HepG2 (cell line): Measurements from ENCODE around the gene H3-3A. TPM values are rescaled to one million over a fixed set of nuclear protein-coding genes. Genes with fewer than 3 reads are reported as not detected.
A peak's percentile ranks its signal among the peaks of the same experiment; 100 is the strongest.

Experiments used
- AKNA ChIP-seq: sonication (generic); formaldehyde crosslinking; IDR thresholded peaks from 2 replicates; pipeline ENCODE4 v1.4.0; 2020; ENCODE audit warnings: missing genetic modification reagents, borderline replicate concordance
- ARNT2 ChIP-seq: sonication (generic); formaldehyde crosslinking; IDR thresholded peaks from 2 replicates; pipeline ENCODE4 v1.8.0; 2022; ENCODE audit warnings: mild to moderate bottlenecking, low read depth, missing genetic modification reagents, moderate library complexity
- CREM ChIP-seq, 2 experiments: sonication (generic) in 1 of 2; formaldehyde crosslinking in 1 of 2; IDR thresholded peaks; 2 replicates each; pipeline versions ENCODE4 v1.4.0 to v1.6.1; 2016 to 2020; ENCODE audit warnings: antibody characterized with exemption in 1 of 2, mild to moderate bottlenecking in 1 of 2, missing genetic modification reagents in 1 of 2
- DNMT1 ChIP-seq: sonication (generic); formaldehyde crosslinking; IDR thresholded peaks from 2 replicates; pipeline ENCODE4 v1.5.1; 2020; ENCODE audit warnings: mild to moderate bottlenecking, missing genetic modification reagents
- ELF4 ChIP-seq: sonication (generic); formaldehyde crosslinking; IDR thresholded peaks from 2 replicates; pipeline ENCODE4 v1.5.0; 2020; ENCODE audit warnings: missing genetic modification reagents, mild to moderate bottlenecking, moderate library complexity, borderline replicate concordance
- HMGXB3 ChIP-seq: sonication (generic); formaldehyde crosslinking; IDR thresholded peaks from 2 replicates; pipeline ENCODE4 v1.4.0; 2020; ENCODE audit warnings: missing genetic modification reagents, borderline replicate concordance
- KDM2A ChIP-seq: sonication (generic); formaldehyde crosslinking; IDR thresholded peaks from 2 replicates; pipeline ENCODE4 v1.4.0; 2020; ENCODE audit warnings: low read depth, missing genetic modification reagents, borderline replicate concordance
- MTF1 ChIP-seq: sonication (generic); formaldehyde crosslinking; IDR thresholded peaks from 2 replicates; pipeline ENCODE4 v1.5.0; 2020; ENCODE audit warnings: missing genetic modification reagents
- PHF20 ChIP-seq: sonication (generic); formaldehyde crosslinking; IDR thresholded peaks from 2 replicates; pipeline ENCODE4 v1.5.0; 2020; ENCODE audit warnings: mild to moderate bottlenecking, missing genetic modification reagents
- POLR2G ChIP-seq: fragments of 200-400 bp; formaldehyde crosslinking; IDR thresholded peaks from 2 replicates; pipeline ENCODE4 v1.6.1; 2018; ENCODE audit warnings: mild to moderate bottlenecking, low read depth, low read length, moderate library complexity
- PRPF4 ChIP-seq: fragments of 200-400 bp; formaldehyde crosslinking; IDR thresholded peaks from 2 replicates; pipeline ENCODE4 v1.6.1; 2016; ENCODE audit warnings: low read length, low read depth; ENCODE audit not compliant: poor library complexity, severe bottlenecking
- RNF2 ChIP-seq: fragments of 450-650 bp; conservative IDR thresholded peaks from 2 replicates; pipeline ENCODE4 v1.6.1; 2016; ENCODE audit warnings: low read depth
- SPEN ChIP-seq: sonication (generic); formaldehyde crosslinking; IDR thresholded peaks from 2 replicates; pipeline ENCODE4 v1.5.1; 2020; ENCODE audit warnings: low read depth, mild to moderate bottlenecking, missing genetic modification reagents
- TFDP2 ChIP-seq: sonication (generic); formaldehyde crosslinking; IDR thresholded peaks from 2 replicates; pipeline ENCODE4 v1.4.0; 2020; ENCODE audit warnings: missing genetic modification reagents
- ZIK1 ChIP-seq: sonication (generic); formaldehyde crosslinking; IDR thresholded peaks from 2 replicates; pipeline ENCODE4 v1.5.0; 2020; ENCODE audit warnings: mild to moderate bottlenecking, low read depth, missing genetic modification reagents, borderline replicate concordance
- polyA plus RNA-seq, 8 experiments: library from polyadenylated mRNA; depleted of rRNA in 3 of 8; stranded (reverse) in 7 of 8; unstranded in 1 of 8; fragments of >200 nt; fragmentation: Illumina TruSeq in 4 of 8; extraction: Trizol in 4 of 8; gene quantifications; 2 replicates each; pipeline versions ENCODE4 v1.2.1 to v1.2.3, GENCODE V29; 2011 to 2016; ENCODE audit warnings: low read depth in 4 of 8, missing spikeins in 1 of 8, mixed read lengths in 1 of 8; ENCODE audit not compliant: insufficient read depth in 1 of 8
- total RNA-seq, 5 experiments: library from RNA; depleted of rRNA; stranded (reverse); fragments of >200 nt; fragmentation: Illumina TruSeq; extraction: Trizol; gene quantifications; 2 replicates each; pipeline ENCODE4 v1.2.3, GENCODE V29; 2016; ENCODE audit warnings: low read depth in 1 of 5
- TF ChIP-seq, protein P1 (sequence below): sonication (generic); formaldehyde crosslinking; IDR thresholded peaks from 2 replicates; pipeline ENCODE4 v1.5.0; 2020; ENCODE audit warnings: missing genetic modification reagents

The H3-3A gene
- total and polyA plus RNA-seq, 2 of the 13 experiments (the other 11 are each of a cell fraction or from before 2014, with no cell fraction given): 221 to 320 TPM

GRCh38 chr1:226062558-226063223 is at the start of gene H3-3A (continued):
- TF ChIP-seq MTF1 (CRISPR knock-in tag): no peak
- 0 out of 2 replicates have a peak, but pooled peaks have one; percentile 37 for TF ChIP-seq TFDP2 (CRISPR knock-in tag)
- TF ChIP-seq, protein P1, sequence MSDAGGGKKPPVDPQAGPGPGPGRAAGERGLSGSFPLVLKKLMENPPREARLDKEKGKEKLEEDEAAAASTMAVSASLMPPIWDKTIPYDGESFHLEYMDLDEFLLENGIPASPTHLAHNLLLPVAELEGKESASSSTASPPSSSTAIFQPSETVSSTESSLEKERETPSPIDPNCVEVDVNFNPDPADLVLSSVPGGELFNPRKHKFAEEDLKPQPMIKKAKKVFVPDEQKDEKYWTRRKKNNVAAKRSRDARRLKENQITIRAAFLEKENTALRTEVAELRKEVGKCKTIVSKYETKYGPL (CRISPR knock-in tag): no peak
- TF ChIP-seq CREM (IDR thresholded peaks at IDR 0.05): no peak
- no peak for TF ChIP-seq CREM (CRISPR knock-in tag; IDR thresholded peaks at IDR 0.05)
- TF ChIP-seq ELF4 (CRISPR knock-in tag): no peak
- TF ChIP-seq RNF2: no peak
- TF ChIP-seq PRPF4: no peak
- no peak for TF ChIP-seq ZIK1
- TF ChIP-seq AKNA (CRISPR knock-in tag): no peak
- peak; percentile 79 for TF ChIP-seq POLR2G
- TF ChIP-seq PHF20: no peak; the same call in 1 of the 2 replicates
- TF ChIP-seq ARNT2: peak; percentile 70; the same call in 1 of the 2 replicates
- TF ChIP-seq KDM2A (CRISPR knock-in tag): peak; percentile 86
- TF ChIP-seq SPEN (CRISPR knock-in tag): peak; percentile 32; the same call in 1 of the 2 replicates
- TF ChIP-seq DNMT1 (CRISPR knock-in tag): no peak
- TF ChIP-seq HMGXB3 (CRISPR knock-in tag): no peak
